ENCODE data around the gene C3orf20.
"Not testable (repeated sequence)": the region's sequence is repeated elsewhere in the genome, so short reads cannot be mapped to it uniquely, and the experiment has no call there.

The C3orf20 gene

GRCh38 chr3:14726441-14726780 lies 51.5 kb downstream of the C3orf20 start:
- H3K9me3 Mint-ChIP-seq, result no peaks in the 10 kb centered on the region
- DNase-seq (ENCODE audit: low spot score), result no peak
- no peak overlapping the region for H3K4me3 Mint-ChIP-seq
- no peaks in the 10 kb centered on the region for H3K36me3 Mint-ChIP-seq (ENCODE audit: low read depth)
- no peaks in the 10 kb centered on the region for H3K4me1 Mint-ChIP-seq (ENCODE audit: low read depth)
- H3K27ac Mint-ChIP-seq, result no peak overlapping the region
- no peaks in the 10 kb centered on the region for H3K27me3 Mint-ChIP-seq (ENCODE audit: low read depth)

DNA sequence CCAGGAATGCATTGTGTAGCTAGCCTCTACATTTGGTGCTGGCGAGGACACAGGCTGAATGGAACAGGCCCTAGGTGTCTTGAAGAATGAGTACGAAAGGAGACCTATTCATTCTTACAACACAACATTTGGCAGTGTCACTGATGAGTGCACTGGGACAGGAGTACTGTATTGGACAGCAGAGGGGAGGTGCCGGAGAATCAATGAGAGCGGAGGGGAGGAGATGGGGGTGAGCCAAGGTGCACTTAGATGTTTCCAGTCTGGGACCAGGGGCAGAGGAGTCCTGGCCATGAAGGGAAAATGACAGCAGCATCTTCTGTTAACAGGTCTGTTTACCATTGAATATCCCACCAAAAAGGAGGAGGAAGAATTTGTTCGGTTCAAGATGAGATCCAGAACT lies 53.2 kb downstream of the C3orf20 start:
- Mint-ChIP-seq H3K4me1 (ENCODE audit: low read depth) (no peaks in the 10 kb centered on the region), H3K9me3 (no peaks in the 10 kb centered on the region), H3K4me3 (no peak overlapping the region), H3K36me3 (ENCODE audit: low read depth) (no peaks in the 10 kb centered on the region), H3K27me3 (ENCODE audit: low read depth) (no peaks in the 10 kb centered on the region), H3K27ac (no peak overlapping the region)
- DNase-seq (ENCODE audit: low spot score), result no peak

- DNase-seq (ENCODE audit: low spot score), result no peak
- Mint-ChIP-seq H3K36me3 (ENCODE audit: low read depth) (no peaks in the 10 kb centered on the region), H3K4me3 (no peak overlapping the region), H3K27ac (no peak overlapping the region), H3K4me1 (ENCODE audit: low read depth) (no peaks in the 10 kb centered on the region), H3K9me3 (no peaks in the 10 kb centered on the region), H3K27me3 (ENCODE audit: low read depth) (no peaks in the 10 kb centered on the region)
These were observed 55.9 kb downstream of the C3orf20 start for GRCh38 chr3:14730703-14731382.

GRCh38 chr3:14740983-14741382 lies 66.0 kb downstream of the C3orf20 start:
- H3K27me3 Mint-ChIP-seq (ENCODE audit: low read depth), result peaks cover 9% of the 10 kb centered on the region
- no peaks in the 10 kb centered on the region for H3K36me3 Mint-ChIP-seq (ENCODE audit: low read depth)
- no peak overlapping the region for H3K27ac Mint-ChIP-seq
- no peak for DNase-seq (ENCODE audit: low spot score)
- H3K9me3 Mint-ChIP-seq, result no peaks in the 10 kb centered on the region
- no peak overlapping the region for H3K4me3 Mint-ChIP-seq
- no peaks in the 10 kb centered on the region for H3K4me1 Mint-ChIP-seq (ENCODE audit: low read depth)

DNA sequence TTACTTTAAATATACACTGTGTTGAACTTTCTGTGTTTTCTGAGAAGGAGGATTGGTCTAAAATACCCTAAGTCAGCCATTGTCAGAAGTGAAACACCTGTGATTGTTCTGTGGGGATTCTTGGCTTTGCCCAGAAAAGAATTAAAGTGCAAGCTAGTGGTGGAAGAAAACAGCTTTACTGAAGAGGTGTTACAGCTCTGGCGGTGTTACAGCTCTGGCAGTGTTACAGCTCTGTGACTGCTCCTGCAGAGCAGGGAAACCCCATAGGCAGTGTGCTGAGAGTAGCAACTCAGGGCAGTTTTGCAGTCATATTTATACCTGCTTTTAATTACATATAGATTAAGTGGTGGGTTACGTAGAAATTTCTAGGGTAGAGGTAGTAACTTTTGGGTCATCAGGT lies 66.6 kb downstream of the C3orf20 start:
- H3K4me3 Mint-ChIP-seq, result no peak overlapping the region
- no peak for DNase-seq (ENCODE audit: low spot score)
- H3K36me3 Mint-ChIP-seq (ENCODE audit: low read depth), result no peaks in the 10 kb centered on the region
- H3K27ac Mint-ChIP-seq, result no peak overlapping the region
- no peaks in the 10 kb centered on the region for H3K9me3 Mint-ChIP-seq
- H3K27me3 Mint-ChIP-seq (ENCODE audit: low read depth), result peaks cover 11% of the 10 kb centered on the region
- no peaks in the 10 kb centered on the region for H3K4me1 Mint-ChIP-seq (ENCODE audit: low read depth)

- no peak for DNase-seq (ENCODE audit: low spot score)
- peaks cover 21% of the 10 kb centered on the region for H3K27me3 Mint-ChIP-seq (ENCODE audit: low read depth)
- no peak overlapping the region for H3K27ac Mint-ChIP-seq
- H3K9me3 Mint-ChIP-seq, result no peaks in the 10 kb centered on the region
- H3K36me3 Mint-ChIP-seq (ENCODE audit: low read depth), result no peaks in the 10 kb centered on the region
- no peaks in the 10 kb centered on the region for H3K4me1 Mint-ChIP-seq (ENCODE audit: low read depth)
- H3K4me3 Mint-ChIP-seq, result no peak overlapping the region
These were observed 69.6 kb downstream of the C3orf20 start for GRCh38 chr3:14744556-14744955.

DNA sequence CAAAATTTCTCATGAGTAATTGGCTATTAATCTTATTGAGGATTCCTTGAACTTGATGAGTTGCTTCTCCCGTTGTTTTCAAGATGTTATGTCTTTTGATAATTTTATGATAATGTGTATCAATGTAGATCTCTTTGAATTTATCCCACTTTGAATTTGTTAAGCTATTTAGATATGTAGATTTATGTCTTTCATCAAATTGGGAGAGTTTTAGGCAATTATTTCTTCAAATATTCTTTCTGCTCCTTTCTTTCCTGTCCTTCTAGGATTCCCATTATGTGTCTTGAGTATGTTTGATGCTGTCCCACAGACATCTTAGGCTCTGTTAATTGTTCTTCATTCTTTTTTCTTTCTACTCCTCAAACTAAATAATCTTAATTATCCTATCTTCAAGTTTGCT lies 75.7 kb downstream of the C3orf20 start:
- Mint-ChIP-seq H3K27me3 (ENCODE audit: low read depth) (peaks cover 26% of the 10 kb centered on the region), H3K27ac (no peak overlapping the region), H3K36me3 (ENCODE audit: low read depth) (no peaks in the 10 kb centered on the region), H3K9me3 (peaks cover 9% of the 10 kb centered on the region), H3K4me1 (ENCODE audit: low read depth) (no peaks in the 10 kb centered on the region), H3K4me3 (no peak overlapping the region)
- DNase-seq (ENCODE audit: low spot score), result no peak

DNA sequence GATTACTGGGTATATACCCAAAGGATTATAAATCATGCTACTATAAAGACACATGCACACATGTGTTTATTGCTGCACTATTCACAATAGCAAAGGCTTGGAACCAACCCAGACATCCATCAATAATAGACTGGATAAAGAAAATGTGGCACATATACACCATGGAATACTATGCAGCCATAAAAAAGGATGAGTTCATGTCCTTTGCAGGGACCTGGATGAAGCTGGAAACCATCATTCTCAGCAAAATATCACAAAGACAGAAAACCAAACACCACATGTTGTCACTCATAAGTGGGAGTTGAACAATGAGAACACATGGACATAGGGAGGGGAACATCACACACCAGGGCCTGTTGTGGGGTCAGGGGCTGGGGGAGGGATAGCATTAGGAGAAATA lies 78.0 kb downstream of the C3orf20 start:
- not testable (repeated sequence) for H3K36me3 Mint-ChIP-seq (ENCODE audit: low read depth)
- peaks cover 15% of the 10 kb centered on the region for H3K27me3 Mint-ChIP-seq (ENCODE audit: low read depth)

GRCh38 chr3:14757153-14757700 lies 82.3 kb downstream of the C3orf20 start:
- Mint-ChIP-seq H3K27ac (no peak overlapping the region), H3K36me3 (ENCODE audit: low read depth) (peaks cover 2% of the 10 kb centered on the region), H3K4me1 (ENCODE audit: low read depth) (peaks cover 4% of the 10 kb centered on the region), H3K27me3 (ENCODE audit: low read depth) (no peaks in the 10 kb centered on the region), H3K9me3 (no peaks in the 10 kb centered on the region), H3K4me3 (no peak overlapping the region)
- no peak for DNase-seq (ENCODE audit: low spot score)

More for the DNA sequence above, 78.0 kb downstream of the C3orf20 start:
- not testable (repeated sequence) for DNase-seq (ENCODE audit: low spot score); H3K4me3 Mint-ChIP-seq; H3K9me3 Mint-ChIP-seq; H3K27ac Mint-ChIP-seq; H3K4me1 Mint-ChIP-seq (ENCODE audit: low read depth)

- Mint-ChIP-seq H3K36me3 (ENCODE audit: low read depth) (peaks cover 2% of the 10 kb centered on the region), H3K9me3 (no peaks in the 10 kb centered on the region), H3K27ac (no peak overlapping the region), H3K27me3 (ENCODE audit: low read depth) (no peaks in the 10 kb centered on the region), H3K4me3 (no peak overlapping the region), H3K4me1 (ENCODE audit: low read depth) (peaks cover 4% of the 10 kb centered on the region)
- no peak for DNase-seq (ENCODE audit: low spot score)
These were observed 83.4 kb downstream of the C3orf20 start for GRCh38 chr3:14758297-14758696.

GRCh38 chr3:14758959-14759358 lies 84.0 kb downstream of the C3orf20 start:
- Mint-ChIP-seq H3K36me3 (ENCODE audit: low read depth) (peaks cover 2% of the 10 kb centered on the region), H3K9me3 (no peaks in the 10 kb centered on the region), H3K27me3 (ENCODE audit: low read depth) (no peaks in the 10 kb centered on the region), H3K27ac (no peak overlapping the region), H3K4me3 (no peak overlapping the region), H3K4me1 (ENCODE audit: low read depth) (peaks cover 4% of the 10 kb centered on the region)
- DNase-seq (ENCODE audit: low spot score), result no peak

- no peak overlapping the region for H3K27ac Mint-ChIP-seq
- no peaks in the 10 kb centered on the region for H3K27me3 Mint-ChIP-seq (ENCODE audit: low read depth)
- H3K4me1 Mint-ChIP-seq (ENCODE audit: low read depth), result peaks cover 4% of the 10 kb centered on the region
- no peak overlapping the region for H3K4me3 Mint-ChIP-seq
- DNase-seq (ENCODE audit: low spot score), result no peak
- H3K9me3 Mint-ChIP-seq, result no peaks in the 10 kb centered on the region
- peaks cover 2% of the 10 kb centered on the region for H3K36me3 Mint-ChIP-seq (ENCODE audit: low read depth)
These were observed 85.2 kb downstream of the C3orf20 start for GRCh38 chr3:14760185-14760584.

GRCh38 chr3:14761121-14761672 lies 86.3 kb downstream of the C3orf20 start:
- Mint-ChIP-seq H3K9me3 (no peaks in the 10 kb centered on the region), H3K36me3 (ENCODE audit: low read depth) (peaks cover 2% of the 10 kb centered on the region), H3K4me3 (no peak overlapping the region), H3K27me3 (ENCODE audit: low read depth) (no peaks in the 10 kb centered on the region), H3K27ac (peak overlapping the region; percentile 64), H3K4me1 (ENCODE audit: low read depth) (peaks cover 4% of the 10 kb centered on the region)
- no peak for DNase-seq (ENCODE audit: low spot score)

DNA sequence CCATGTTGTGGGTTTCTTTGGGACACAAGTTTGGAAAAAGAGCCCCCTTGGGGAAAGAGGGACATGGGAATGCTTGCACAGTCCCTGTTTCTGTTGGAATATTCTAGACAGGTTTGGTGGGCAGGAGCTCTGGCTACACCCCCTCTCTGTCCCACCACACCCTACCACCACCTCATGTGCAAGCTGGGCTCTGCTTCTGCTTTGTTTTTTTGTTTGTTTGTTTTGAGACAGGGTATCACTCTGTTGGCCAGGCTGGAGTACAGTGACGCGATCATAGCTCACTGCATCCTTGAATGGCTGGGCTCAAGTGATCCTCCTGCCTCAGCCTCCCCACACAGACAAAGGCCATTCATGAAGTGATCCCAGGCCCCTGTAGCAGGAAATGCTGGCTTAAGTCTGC lies 86.9 kb downstream of the C3orf20 start:
- peaks cover 2% of the 10 kb centered on the region for H3K36me3 Mint-ChIP-seq (ENCODE audit: low read depth)

DNA sequence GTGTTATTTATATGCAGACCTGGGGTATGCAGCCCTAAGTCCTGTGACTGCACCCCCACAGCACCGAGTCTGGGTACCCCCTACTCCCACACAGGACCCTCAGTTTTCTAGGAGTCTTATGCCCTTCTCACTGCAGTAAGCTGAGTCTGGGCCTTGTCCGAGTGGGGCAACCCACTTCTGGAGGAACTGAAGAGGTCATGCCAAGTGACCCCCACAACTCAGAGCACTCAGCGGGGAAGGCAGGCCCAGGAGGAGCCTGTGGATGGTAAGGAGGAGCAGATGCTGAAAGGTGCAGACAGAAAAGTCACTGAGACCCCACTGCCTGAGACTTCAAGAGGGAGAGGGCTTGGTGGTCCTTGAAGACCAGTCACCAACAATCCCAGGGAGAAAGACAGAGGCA lies 87.8 kb downstream of the C3orf20 start:
- Mint-ChIP-seq H3K9me3 (no peaks in the 10 kb centered on the region), H3K27me3 (ENCODE audit: low read depth) (no peaks in the 10 kb centered on the region), H3K27ac (no peak overlapping the region), H3K4me3 (no peak overlapping the region), H3K4me1 (ENCODE audit: low read depth) (peaks cover 4% of the 10 kb centered on the region), H3K36me3 (ENCODE audit: low read depth) (peaks cover 2% of the 10 kb centered on the region)
- no peak for DNase-seq (ENCODE audit: low spot score)

More for the DNA sequence above, 86.9 kb downstream of the C3orf20 start:
- no peak for DNase-seq (ENCODE audit: low spot score)
- Mint-ChIP-seq H3K27ac (no peak overlapping the region), H3K4me3 (no peak overlapping the region), H3K9me3 (no peaks in the 10 kb centered on the region), H3K27me3 (ENCODE audit: low read depth) (no peaks in the 10 kb centered on the region), H3K4me1 (ENCODE audit: low read depth) (peaks cover 4% of the 10 kb centered on the region)
